Measurements from ENCODE around the gene CFAP43.

Gene CFAP43

DNA sequence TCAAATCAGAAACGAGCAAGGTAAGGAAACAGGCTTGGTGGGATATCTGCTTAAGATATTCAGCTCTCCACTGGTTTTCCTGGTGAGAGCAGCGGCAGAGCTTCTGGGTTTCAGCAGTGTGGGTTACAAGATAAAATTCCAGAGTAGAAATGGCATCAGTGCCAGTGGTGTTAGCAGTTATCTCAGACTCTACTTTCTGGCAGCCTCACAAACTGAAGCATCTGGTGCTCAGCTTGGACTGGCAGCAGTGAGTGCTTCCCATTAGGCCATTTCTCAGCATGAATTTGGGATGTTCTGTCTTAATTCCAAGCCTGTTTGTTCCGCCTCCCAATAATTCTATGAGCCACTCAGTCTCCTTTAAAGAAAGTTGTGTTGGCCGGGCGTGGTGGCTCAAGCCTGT, 29.9 kb upstream of the CFAP43 start:
- DNase-seq (ENCODE audit: low read depth), result no peak
- TF ChIP-seq, protein P1, sequence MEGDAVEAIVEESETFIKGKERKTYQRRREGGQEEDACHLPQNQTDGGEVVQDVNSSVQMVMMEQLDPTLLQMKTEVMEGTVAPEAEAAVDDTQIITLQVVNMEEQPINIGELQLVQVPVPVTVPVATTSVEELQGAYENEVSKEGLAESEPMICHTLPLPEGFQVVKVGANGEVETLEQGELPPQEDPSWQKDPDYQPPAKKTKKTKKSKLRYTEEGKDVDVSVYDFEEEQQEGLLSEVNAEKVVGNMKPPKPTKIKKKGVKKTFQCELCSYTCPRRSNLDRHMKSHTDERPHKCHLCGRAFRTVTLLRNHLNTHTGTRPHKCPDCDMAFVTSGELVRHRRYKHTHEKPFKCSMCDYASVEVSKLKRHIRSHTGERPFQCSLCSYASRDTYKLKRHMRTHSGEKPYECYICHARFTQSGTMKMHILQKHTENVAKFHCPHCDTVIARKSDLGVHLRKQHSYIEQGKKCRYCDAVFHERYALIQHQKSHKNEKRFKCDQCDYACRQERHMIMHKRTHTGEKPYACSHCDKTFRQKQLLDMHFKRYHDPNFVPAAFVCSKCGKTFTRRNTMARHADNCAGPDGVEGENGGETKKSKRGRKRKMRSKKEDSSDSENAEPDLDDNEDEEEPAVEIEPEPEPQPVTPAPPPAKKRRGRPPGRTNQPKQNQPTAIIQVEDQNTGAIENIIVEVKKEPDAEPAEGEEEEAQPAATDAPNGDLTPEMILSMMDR (IDR thresholded peaks at IDR 0.05; ENCODE audit: low read length, missing control alignments), result no peak
- no peak overlapping the region for H3K4me3 ChIP-seq (replicated peaks; ENCODE audit: low read depth, low read length)

DNA sequence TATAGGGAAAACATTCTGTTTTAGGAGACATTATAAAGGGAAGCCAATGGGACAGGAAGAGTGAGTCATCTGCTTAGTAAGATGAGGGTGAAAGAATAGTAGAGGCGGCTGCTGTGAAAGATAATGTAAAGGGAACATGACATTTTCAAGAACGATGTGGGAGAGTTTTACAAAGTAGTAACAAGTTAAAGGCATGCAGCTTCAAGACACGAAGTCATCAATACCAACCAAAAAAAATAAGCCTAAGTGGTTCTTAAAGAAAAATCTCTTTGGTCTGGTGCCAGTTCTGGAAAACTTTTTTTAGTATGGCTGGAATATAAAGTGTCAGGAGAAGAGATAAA, 28.6 kb upstream of the CFAP43 start:
- peak overlapping the region; percentile 3 for H3K4me3 ChIP-seq (replicated peaks; ENCODE audit: low read depth, low read length)
- TF ChIP-seq, protein P1 (IDR thresholded peaks at IDR 0.05; ENCODE audit: low read length, missing control alignments), result no peak
- peak; percentile 79 for DNase-seq (ENCODE audit: low read depth)

DNA sequence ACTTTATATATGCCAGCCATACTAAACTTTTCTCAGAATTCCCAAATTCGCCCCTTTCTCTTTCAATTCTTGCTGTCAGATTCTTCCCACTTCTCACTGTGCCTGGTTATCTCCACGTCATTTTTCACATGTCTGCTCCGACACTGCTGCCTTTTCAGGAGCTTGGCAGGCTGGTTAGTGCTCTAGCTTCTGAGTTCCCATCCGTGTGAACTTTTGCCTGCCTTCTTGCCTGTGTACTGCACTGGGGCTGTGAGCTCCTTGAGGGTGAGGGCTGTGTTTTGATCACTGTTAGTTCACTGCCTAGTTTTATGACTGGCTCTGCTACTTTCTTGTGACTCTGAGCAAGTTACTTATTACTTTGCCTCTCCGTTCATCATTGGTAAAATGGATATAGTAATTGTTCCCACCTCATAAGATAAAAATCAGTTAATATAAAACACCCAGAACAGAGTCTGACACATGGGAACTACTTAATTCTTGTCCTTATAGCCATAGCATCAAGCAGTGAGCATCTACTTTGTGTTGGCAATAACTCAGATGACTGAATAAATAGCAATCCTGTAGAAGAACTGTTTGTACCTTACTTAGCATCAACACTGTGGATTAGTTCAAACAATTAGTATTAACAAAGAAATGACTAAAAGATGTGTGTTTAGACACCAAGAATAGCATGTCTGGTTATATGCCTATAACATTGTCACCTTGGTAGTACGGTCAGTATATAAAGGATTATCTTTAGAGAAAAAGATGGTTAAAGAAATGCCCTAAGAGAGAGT, 28.0 kb upstream of the CFAP43 start:
- H3K4me3 ChIP-seq (replicated peaks; ENCODE audit: low read depth, low read length), result peak overlapping the region; percentile 11
- peak; percentile 61 for DNase-seq (ENCODE audit: low read depth)
- TF ChIP-seq, protein P1 (IDR thresholded peaks at IDR 0.05; ENCODE audit: low read length, missing control alignments), result no peak

DNA sequence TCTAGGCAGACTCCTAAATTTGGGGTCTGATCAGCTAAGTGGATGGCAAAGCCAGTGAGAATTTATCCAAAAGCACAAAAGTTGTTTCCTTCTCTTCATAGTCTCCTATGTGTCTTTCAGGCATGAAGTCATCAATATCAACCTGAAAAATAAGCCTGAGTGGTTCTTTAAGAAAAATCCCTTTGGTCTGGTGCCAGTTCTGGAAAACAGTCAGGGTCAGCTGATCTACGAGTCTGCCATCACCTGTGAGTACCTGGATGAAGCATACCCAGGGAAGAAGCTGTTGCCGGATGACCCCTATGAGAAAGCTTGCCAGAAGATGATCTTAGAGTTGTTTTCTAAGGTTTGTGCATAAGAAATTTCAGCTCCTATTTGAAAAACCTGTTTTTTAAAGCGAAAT, 27.3 kb upstream of the CFAP43 start:
- TF ChIP-seq, protein P1 (IDR thresholded peaks at IDR 0.05; ENCODE audit: low read length, missing control alignments), result no peak
- DNase-seq (ENCODE audit: low read depth), result no peak
- H3K4me3 ChIP-seq (replicated peaks; ENCODE audit: low read depth, low read length), result no peak overlapping the region

DNA sequence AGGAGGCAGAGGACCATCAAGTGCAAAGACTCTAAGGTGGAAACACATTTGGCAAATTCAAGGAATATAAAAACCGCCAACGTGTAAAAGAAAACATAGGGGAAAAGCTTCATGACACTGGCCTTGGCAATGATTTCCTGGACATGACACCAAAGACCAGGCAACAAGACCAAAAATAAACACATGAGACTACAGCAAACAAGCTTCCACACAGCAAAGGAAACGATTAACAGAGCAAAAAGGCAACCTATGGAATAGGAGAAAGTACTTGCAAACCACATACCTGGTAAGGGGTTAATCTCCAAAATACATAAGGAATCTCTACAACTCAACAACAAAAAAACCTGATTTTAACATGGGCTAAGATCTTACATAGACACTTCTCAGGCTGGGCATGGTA, 26.0 kb upstream of the CFAP43 start:
- TF ChIP-seq, protein P1 (IDR thresholded peaks at IDR 0.05; ENCODE audit: low read length, missing control alignments), result no peak
- H3K4me3 ChIP-seq (replicated peaks; ENCODE audit: low read depth, low read length), result no peak overlapping the region
- no peak for DNase-seq (ENCODE audit: low read depth)

DNA sequence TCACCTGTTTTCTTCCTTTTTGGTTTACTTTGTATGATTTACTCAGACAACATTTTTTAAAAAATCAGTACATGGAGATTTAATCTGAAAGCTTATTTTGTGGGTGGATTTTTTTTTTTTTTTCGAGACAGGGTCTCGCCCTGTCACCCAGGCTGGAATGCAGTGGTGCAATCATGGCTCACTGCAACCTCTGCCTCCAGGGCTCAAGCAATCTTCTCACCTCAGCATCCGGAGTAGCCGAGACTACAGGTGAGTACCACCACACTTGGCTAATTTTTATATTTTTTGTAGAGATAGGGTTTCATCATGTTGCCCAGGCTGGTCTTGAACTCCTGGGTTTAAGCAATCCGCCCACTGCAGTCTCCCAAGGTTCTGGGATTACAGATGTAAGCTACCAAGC, 25.1 kb upstream of the CFAP43 start:
- TF ChIP-seq, protein P1 (IDR thresholded peaks at IDR 0.05; ENCODE audit: low read length, missing control alignments), result no peak
- peak overlapping the region; percentile 79 for H3K4me3 ChIP-seq (replicated peaks; ENCODE audit: low read depth, low read length)
- DNase-seq (ENCODE audit: low read depth), result no peak

All from fibroblast of pulmonary artery (primary cell).